Liver (tissue), 9 donors: ENCODE measurements around the gene GCH1. TPM values are rescaled to one million over a fixed set of nuclear protein-coding genes. Genes with fewer than 3 reads are reported as not detected.

Experiments used
- DNase-seq: peaks from one replicate; pipeline ENCODE4 v3.0.0-alpha.2; 2017; ENCODE audit warnings: low spot score
- H3K27ac ChIP-seq, 2 donors: one replicate each; pipeline ENCODE4 v1.7.0; 2013; ENCODE audit warnings: inconsistent platforms in 2 of 2, low read length in 2 of 2, control low read depth in 1 of 2, low read depth in 1 of 2, mild to moderate bottlenecking in 1 of 2
- H3K27me3 ChIP-seq, 4 donors: one replicate each; pipeline versions ENCODE4 v1.6.1 to v1.7.0; 2013; ENCODE audit warnings: low read length in 3 of 4, inconsistent platforms in 1 of 4, mild to moderate bottlenecking in 1 of 4, moderate library complexity in 1 of 4; ENCODE audit not compliant: control insufficient read depth in 4 of 4, insufficient read depth in 4 of 4
- H3K36me3 ChIP-seq, 4 donors: one replicate each; pipeline versions ENCODE4 v1.6.1 to v1.7.0; 2013; ENCODE audit warnings: low read length in 3 of 4, mild to moderate bottlenecking in 3 of 4, low read depth in 1 of 4, moderate library complexity in 1 of 4; ENCODE audit not compliant: control insufficient read depth in 4 of 4, insufficient read depth in 3 of 4
- H3K4me1 ChIP-seq, 4 donors: one replicate each; pipeline versions ENCODE4 v1.6.1 to v1.7.0; 2013; ENCODE audit warnings: low read length in 3 of 4, mild to moderate bottlenecking in 3 of 4, moderate library complexity in 1 of 4; ENCODE audit not compliant: control insufficient read depth in 4 of 4, insufficient read depth in 4 of 4
- H3K4me3 ChIP-seq, 3 donors: one replicate each; pipeline versions ENCODE4 v1.6.1 to v1.7.0; 2013; ENCODE audit warnings: low read length in 3 of 3, control low read depth in 1 of 3, low read depth in 1 of 3, mild to moderate bottlenecking in 1 of 3
- H3K9ac ChIP-seq, 2 donors: one replicate each; pipeline ENCODE4 v1.7.0; 2013; ENCODE audit warnings: low read length in 2 of 2, mild to moderate bottlenecking in 2 of 2, moderate library complexity in 2 of 2, control low read depth in 1 of 2, low read depth in 1 of 2
- H3K9me3 ChIP-seq, 4 donors: one replicate each; pipeline versions ENCODE4 v1.6.1 to v1.7.0; 2013; ENCODE audit warnings: low read length in 3 of 4; ENCODE audit not compliant: control insufficient read depth in 4 of 4
- FOXA1 ChIP-seq: IDR thresholded peaks from 2 replicates; pipeline ENCODE4 v1.6.1; 2016; ENCODE audit warnings: antibody characterized with exemption
- FOXA2 ChIP-seq: IDR thresholded peaks from 2 replicates; pipeline ENCODE4 v1.6.1; 2016; ENCODE audit warnings: antibody characterized with exemption
- GABPA ChIP-seq, 2 donors: IDR thresholded peaks in 1 of 2; conservative IDR thresholded peaks in 1 of 2; 2 replicates each; pipeline ENCODE4 v1.6.1; 2016; ENCODE audit warnings: antibody characterized with exemption in 2 of 2, mild to moderate bottlenecking in 1 of 2, moderate library complexity in 1 of 2
- HNF4A ChIP-seq, 2 donors: conservative IDR thresholded peaks; 2 replicates each; pipeline ENCODE4 v1.6.1; 2016; ENCODE audit warnings: antibody characterized with exemption in 2 of 2, mild to moderate bottlenecking in 2 of 2
- JUND ChIP-seq, 2 donors: IDR thresholded peaks; 2 replicates each; pipeline ENCODE4 v1.6.1; 2016; ENCODE audit warnings: antibody characterized with exemption in 2 of 2
- MAX ChIP-seq: IDR thresholded peaks from 2 replicates; pipeline ENCODE4 v1.6.1; 2016; ENCODE audit warnings: antibody characterized with exemption
- NR2F2 ChIP-seq: IDR thresholded peaks from 2 replicates; pipeline ENCODE4 v1.6.1; 2016; ENCODE audit warnings: antibody characterized with exemption
- RAD21 ChIP-seq, 2 donors: IDR thresholded peaks; 2 replicates each; pipeline ENCODE4 v1.6.1; 2016; ENCODE audit warnings: antibody characterized with exemption in 2 of 2, mild to moderate bottlenecking in 2 of 2
- RXRA ChIP-seq, 2 donors: IDR thresholded peaks; 2 replicates each; pipeline ENCODE4 v1.6.1; 2017 to 2018; ENCODE audit warnings: antibody characterized with exemption in 2 of 2, mild to moderate bottlenecking in 1 of 2
- SP1 ChIP-seq: IDR thresholded peaks from 2 replicates; pipeline ENCODE4 v1.6.1; 2018; ENCODE audit warnings: antibody characterized with exemption, mild to moderate bottlenecking
- YY1 ChIP-seq: IDR thresholded peaks from 2 replicates; pipeline ENCODE4 v1.6.1; 2016; ENCODE audit warnings: antibody characterized with exemption, mild to moderate bottlenecking
- WGBS: extraction: QIAGEN DNeasy Blood & Tissue Kit; methylation state at CpG from one replicate; pipeline ENCODE4 v1.1.7; 2013; 5-methylcytosine and 5-hydroxymethylcytosine counted together
- polyA plus RNA-seq, 2 donors: library from polyadenylated mRNA; stranded (reverse) in 1 of 2; unstranded in 1 of 2; fragments of 200-250 nt in 1 of 2; fragments of >200 nt in 1 of 2; fragmentation: Nextera tagmentation in 1 of 2; extraction: Ambion mirVana in 1 of 2; gene quantifications; one replicate each; pipeline versions ENCODE4 v1.2.1 to v1.2.3, GENCODE V29; 2013 to 2015
- total RNA-seq, 2 donors: library from RNA; depleted of rRNA; stranded (reverse); fragments of >200 nt; gene quantifications; one replicate each; pipeline ENCODE4 v1.2.3, GENCODE V29; 2014
- TF ChIP-seq, protein P1 (sequence below): fragments of 150-350 bp; IDR thresholded peaks from 2 replicates; pipeline ENCODE4 v1.5.1; 2017; ENCODE audit warnings: improper control_type of control experiment, low read depth, low read length; ENCODE audit not compliant: missing input control
- TF ChIP-seq, protein P2 (sequence below): IDR thresholded peaks from 2 replicates; pipeline ENCODE4 v1.6.1; 2016; ENCODE audit warnings: antibody characterized with exemption
- TF ChIP-seq, protein P3 (sequence below): IDR thresholded peaks from 2 replicates; pipeline ENCODE4 v1.6.1; 2016; ENCODE audit warnings: antibody characterized with exemption, mild to moderate bottlenecking
- donor health status: healthy.
- donor health status: healthy.
- donor health status: healthy.
- donor health status: healthy.
- donor health status: healthy.

The GCH1 gene
- total and polyA plus RNA-seq, 4 donors: 19.7 to 60.0 (median 37.0) TPM

GRCh38 chr14:54823757-54824549 lies 78.7 kb downstream of the GCH1 start:
- Histone ChIP-seq H3K27ac (no peak overlapping the region), H3K9me3 (no peaks in the 10 kb centered on the region), H3K27me3 (no peaks in the 10 kb centered on the region), H3K36me3 (no peaks in the 10 kb centered on the region), H3K4me1 (no peaks in the 10 kb centered on the region), H3K9ac (no peak overlapping the region), H3K4me3 (no peak overlapping the region)
- TF ChIP-seq RAD21 (IDR thresholded peaks at IDR 0.05) (no peak), MAX (no peak), FOXA2 (no peak), NR2F2 (no peak), YY1 (no peak), FOXA1 (no peak), GABPA (IDR thresholded peaks at IDR 0.05 in 1 of 2, conservative IDR thresholded peaks at IDR 0.05 in 1 of 2) (no peak), RXRA (IDR thresholded peaks at IDR 0.05) (no peak), JUND (IDR thresholded peaks at IDR 0.05) (no peak)
- TF ChIP-seq, protein P1, sequence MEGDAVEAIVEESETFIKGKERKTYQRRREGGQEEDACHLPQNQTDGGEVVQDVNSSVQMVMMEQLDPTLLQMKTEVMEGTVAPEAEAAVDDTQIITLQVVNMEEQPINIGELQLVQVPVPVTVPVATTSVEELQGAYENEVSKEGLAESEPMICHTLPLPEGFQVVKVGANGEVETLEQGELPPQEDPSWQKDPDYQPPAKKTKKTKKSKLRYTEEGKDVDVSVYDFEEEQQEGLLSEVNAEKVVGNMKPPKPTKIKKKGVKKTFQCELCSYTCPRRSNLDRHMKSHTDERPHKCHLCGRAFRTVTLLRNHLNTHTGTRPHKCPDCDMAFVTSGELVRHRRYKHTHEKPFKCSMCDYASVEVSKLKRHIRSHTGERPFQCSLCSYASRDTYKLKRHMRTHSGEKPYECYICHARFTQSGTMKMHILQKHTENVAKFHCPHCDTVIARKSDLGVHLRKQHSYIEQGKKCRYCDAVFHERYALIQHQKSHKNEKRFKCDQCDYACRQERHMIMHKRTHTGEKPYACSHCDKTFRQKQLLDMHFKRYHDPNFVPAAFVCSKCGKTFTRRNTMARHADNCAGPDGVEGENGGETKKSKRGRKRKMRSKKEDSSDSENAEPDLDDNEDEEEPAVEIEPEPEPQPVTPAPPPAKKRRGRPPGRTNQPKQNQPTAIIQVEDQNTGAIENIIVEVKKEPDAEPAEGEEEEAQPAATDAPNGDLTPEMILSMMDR: no peak
- TF ChIP-seq, protein P2, sequence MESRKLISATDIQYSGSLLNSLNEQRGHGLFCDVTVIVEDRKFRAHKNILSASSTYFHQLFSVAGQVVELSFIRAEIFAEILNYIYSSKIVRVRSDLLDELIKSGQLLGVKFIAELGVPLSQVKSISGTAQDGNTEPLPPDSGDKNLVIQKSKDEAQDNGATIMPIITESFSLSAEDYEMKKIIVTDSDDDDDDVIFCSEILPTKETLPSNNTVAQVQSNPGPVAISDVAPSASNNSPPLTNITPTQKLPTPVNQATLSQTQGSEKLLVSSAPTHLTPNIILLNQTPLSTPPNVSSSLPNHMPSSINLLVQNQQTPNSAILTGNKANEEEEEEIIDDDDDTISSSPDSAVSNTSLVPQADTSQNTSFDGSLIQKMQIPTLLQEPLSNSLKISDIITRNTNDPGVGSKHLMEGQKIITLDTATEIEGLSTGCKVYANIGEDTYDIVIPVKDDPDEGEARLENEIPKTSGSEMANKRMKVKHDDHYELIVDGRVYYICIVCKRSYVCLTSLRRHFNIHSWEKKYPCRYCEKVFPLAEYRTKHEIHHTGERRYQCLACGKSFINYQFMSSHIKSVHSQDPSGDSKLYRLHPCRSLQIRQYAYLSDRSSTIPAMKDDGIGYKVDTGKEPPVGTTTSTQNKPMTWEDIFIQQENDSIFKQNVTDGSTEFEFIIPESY: no peak
- TF ChIP-seq, protein P3, sequence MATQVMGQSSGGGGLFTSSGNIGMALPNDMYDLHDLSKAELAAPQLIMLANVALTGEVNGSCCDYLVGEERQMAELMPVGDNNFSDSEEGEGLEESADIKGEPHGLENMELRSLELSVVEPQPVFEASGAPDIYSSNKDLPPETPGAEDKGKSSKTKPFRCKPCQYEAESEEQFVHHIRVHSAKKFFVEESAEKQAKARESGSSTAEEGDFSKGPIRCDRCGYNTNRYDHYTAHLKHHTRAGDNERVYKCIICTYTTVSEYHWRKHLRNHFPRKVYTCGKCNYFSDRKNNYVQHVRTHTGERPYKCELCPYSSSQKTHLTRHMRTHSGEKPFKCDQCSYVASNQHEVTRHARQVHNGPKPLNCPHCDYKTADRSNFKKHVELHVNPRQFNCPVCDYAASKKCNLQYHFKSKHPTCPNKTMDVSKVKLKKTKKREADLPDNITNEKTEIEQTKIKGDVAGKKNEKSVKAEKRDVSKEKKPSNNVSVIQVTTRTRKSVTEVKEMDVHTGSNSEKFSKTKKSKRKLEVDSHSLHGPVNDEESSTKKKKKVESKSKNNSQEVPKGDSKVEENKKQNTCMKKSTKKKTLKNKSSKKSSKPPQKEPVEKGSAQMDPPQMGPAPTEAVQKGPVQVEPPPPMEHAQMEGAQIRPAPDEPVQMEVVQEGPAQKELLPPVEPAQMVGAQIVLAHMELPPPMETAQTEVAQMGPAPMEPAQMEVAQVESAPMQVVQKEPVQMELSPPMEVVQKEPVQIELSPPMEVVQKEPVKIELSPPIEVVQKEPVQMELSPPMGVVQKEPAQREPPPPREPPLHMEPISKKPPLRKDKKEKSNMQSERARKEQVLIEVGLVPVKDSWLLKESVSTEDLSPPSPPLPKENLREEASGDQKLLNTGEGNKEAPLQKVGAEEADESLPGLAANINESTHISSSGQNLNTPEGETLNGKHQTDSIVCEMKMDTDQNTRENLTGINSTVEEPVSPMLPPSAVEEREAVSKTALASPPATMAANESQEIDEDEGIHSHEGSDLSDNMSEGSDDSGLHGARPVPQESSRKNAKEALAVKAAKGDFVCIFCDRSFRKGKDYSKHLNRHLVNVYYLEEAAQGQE: no peak
- DNase-seq: no peak
- WGBS: 99% methylated on average over 2 of the region's 2 CpGs

DNA sequence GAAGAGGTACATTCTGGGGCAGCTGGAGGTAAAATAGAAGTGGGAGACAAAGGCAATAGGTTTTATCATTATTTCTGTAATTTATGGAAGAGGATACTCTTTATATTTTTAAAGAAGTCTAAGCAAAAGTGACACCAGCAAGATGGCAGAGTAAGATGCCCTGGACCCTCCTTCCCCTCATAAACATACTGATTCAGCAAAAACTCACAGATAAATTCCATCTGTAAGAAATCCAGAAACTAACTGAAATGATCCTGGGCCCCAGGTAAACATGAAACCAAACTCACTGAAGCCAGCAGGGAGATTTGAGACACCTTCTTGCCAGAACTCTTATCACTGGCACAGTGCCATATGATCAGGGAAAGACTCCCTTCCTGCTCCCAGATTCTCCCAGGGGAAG lies 79.9 kb downstream of the GCH1 start:
- Histone ChIP-seq H3K36me3 (no peaks in the 10 kb centered on the region), H3K4me3 (no peak overlapping the region), H3K9me3 (no peaks in the 10 kb centered on the region), H3K4me1 (no peaks in the 10 kb centered on the region), H3K9ac (no peak overlapping the region), H3K27ac (no peak overlapping the region), H3K27me3 (no peaks in the 10 kb centered on the region)
- DNase-seq: no peak
- TF ChIP-seq, protein P1: no peak
- TF ChIP-seq, protein P3: no peak
- TF ChIP-seq RAD21 (IDR thresholded peaks at IDR 0.05): no peak
- TF ChIP-seq HNF4A (conservative IDR thresholded peaks at IDR 0.05): no peak
- TF ChIP-seq SP1: no peak
- no peak for TF ChIP-seq NR2F2
- TF ChIP-seq, protein P2: no peak
- TF ChIP-seq YY1: no peak
- no peak for TF ChIP-seq FOXA1
